Measurements from ENCODE around the gene CELF4.

CELF4 gene

GRCh38 chr18:37572736-37573135 lies 7.1 kb upstream of the CELF4 start:
- DNase-seq (ENCODE audit: low spot score) = no peak

GRCh38 chr18:37571266-37571665 lies 5.7 kb upstream of the CELF4 start:
- DNase-seq (ENCODE audit: low spot score) = no peak

GRCh38 chr18:37570336-37570930 lies 4.8 kb upstream of the CELF4 start:
- no peak for DNase-seq (ENCODE audit: low spot score)

- DNase-seq (ENCODE audit: low spot score) = no peak
Observed at GRCh38 chr18:37568671-37569070, 3.1 kb upstream of the CELF4 start.

- DNase-seq (ENCODE audit: low spot score) = no peak
Observed at GRCh38 chr18:37567994-37568359, 2.4 kb upstream of the CELF4 start.

GRCh38 chr18:37567061-37567993 lies 1.7 kb upstream of the CELF4 start:
- no peak for DNase-seq (ENCODE audit: low spot score)

- DNase-seq (ENCODE audit: low spot score) = no peak
Observed at GRCh38 chr18:37566479-37567060, 972 bp upstream of the CELF4 start.

GRCh38 chr18:37565977-37566478 lies 430 bp upstream of the CELF4 start:
- no peak for DNase-seq (ENCODE audit: low spot score)

GRCh38 chr18:37564711-37565100 lies 892 bp downstream of the CELF4 start:
- DNase-seq (ENCODE audit: low spot score) = no peak

- no peak for DNase-seq (ENCODE audit: low spot score)
Observed at GRCh38 chr18:37563931-37564392, 1.6 kb downstream of the CELF4 start.

- no peak for DNase-seq (ENCODE audit: low spot score)
Observed at GRCh38 chr18:37561986-37562385, 3.6 kb downstream of the CELF4 start.

GRCh38 chr18:37560003-37560402 lies 5.6 kb downstream of the CELF4 start:
- DNase-seq (ENCODE audit: low spot score) = no peak

- DNase-seq (ENCODE audit: low spot score) = no peak
Observed at GRCh38 chr18:37559194-37559593, 6.4 kb downstream of the CELF4 start.

GRCh38 chr18:37554399-37554787 lies 11.2 kb downstream of the CELF4 start:
- DNase-seq (ENCODE audit: low spot score) = no peak

- DNase-seq (ENCODE audit: low spot score) = no peak
Observed at GRCh38 chr18:37553633-37554398, 11.8 kb downstream of the CELF4 start.

GRCh38 chr18:37552286-37552685 lies 13.3 kb downstream of the CELF4 start:
- DNase-seq (ENCODE audit: low spot score) = no peak

- DNase-seq (ENCODE audit: low spot score) = no peak
Observed at GRCh38 chr18:37551846-37552245, 13.8 kb downstream of the CELF4 start.

GRCh38 chr18:37551249-37551648 lies 14.3 kb downstream of the CELF4 start:
- no peak for DNase-seq (ENCODE audit: low spot score)

- DNase-seq (ENCODE audit: low spot score) = no peak
Observed at GRCh38 chr18:37550118-37550875, 15.3 kb downstream of the CELF4 start.

- no peak for DNase-seq (ENCODE audit: low spot score)
Observed at GRCh38 chr18:37548679-37549289, 16.8 kb downstream of the CELF4 start.
